MM.1S (cell line): Measurements from ENCODE around the gene CCDC28B.

Source experiments
- EZH2 ChIP-seq: fragments of 300-600 bp; sonication (generic); optimal IDR thresholded peaks from 2 replicates; pipeline ENCODE3; 2017; ENCODE audit warnings: low read depth, mild to moderate bottlenecking, antibody characterized with exemption, low read length, mixed read lengths
- TF ChIP-seq, protein P1 (sequence below): fragments of 300-600 bp; sonication (generic); IDR thresholded peaks from 2 replicates; pipeline ENCODE4 v1.5.1; 2016; ENCODE audit warnings: antibody characterized with exemption, low read length, mixed read lengths

GRCh38 chr1:32205401-32206370, 5.3 kb downstream of the CCDC28B start, which contains the start of gene IQCC:
- TF ChIP-seq, protein P1, sequence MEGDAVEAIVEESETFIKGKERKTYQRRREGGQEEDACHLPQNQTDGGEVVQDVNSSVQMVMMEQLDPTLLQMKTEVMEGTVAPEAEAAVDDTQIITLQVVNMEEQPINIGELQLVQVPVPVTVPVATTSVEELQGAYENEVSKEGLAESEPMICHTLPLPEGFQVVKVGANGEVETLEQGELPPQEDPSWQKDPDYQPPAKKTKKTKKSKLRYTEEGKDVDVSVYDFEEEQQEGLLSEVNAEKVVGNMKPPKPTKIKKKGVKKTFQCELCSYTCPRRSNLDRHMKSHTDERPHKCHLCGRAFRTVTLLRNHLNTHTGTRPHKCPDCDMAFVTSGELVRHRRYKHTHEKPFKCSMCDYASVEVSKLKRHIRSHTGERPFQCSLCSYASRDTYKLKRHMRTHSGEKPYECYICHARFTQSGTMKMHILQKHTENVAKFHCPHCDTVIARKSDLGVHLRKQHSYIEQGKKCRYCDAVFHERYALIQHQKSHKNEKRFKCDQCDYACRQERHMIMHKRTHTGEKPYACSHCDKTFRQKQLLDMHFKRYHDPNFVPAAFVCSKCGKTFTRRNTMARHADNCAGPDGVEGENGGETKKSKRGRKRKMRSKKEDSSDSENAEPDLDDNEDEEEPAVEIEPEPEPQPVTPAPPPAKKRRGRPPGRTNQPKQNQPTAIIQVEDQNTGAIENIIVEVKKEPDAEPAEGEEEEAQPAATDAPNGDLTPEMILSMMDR: no peak
- TF ChIP-seq EZH2: no peak
